Measurements from ENCODE around the gene YIPF3.

YIPF3 gene

GRCh38 chr6:43465948-43466347 lies 50.8 kb downstream of the YIPF3 start:
- in situ Hi-C loops (cut with MboI; ENCODE audit: low pct_unique_long_range_greater_than_20kb, low sequenced_read_pairs, unreplicated experiment) = no loop called here
- TF ChIP-seq CTCF (IDR thresholded peaks at IDR 0.05; ENCODE audit: extremely low read depth, insufficient read depth, missing control alignments) = no peak
- DNase-seq (ENCODE audit: low spot score) = no peak

GRCh38 chr6:43464337-43464736 lies 52.4 kb downstream of the YIPF3 start:
- no peak for TF ChIP-seq CTCF (IDR thresholded peaks at IDR 0.05; ENCODE audit: extremely low read depth, insufficient read depth, missing control alignments)
- no peak for DNase-seq (ENCODE audit: low spot score)
- in situ Hi-C loops (cut with MboI; ENCODE audit: low pct_unique_long_range_greater_than_20kb, low sequenced_read_pairs, unreplicated experiment) = no loop called here

GRCh38 chr6:43461936-43462335 lies 54.8 kb downstream of the YIPF3 start:
- DNase-seq (ENCODE audit: low spot score) = no peak
- no peak for TF ChIP-seq CTCF (IDR thresholded peaks at IDR 0.05; ENCODE audit: extremely low read depth, insufficient read depth, missing control alignments)
- in situ Hi-C loops (cut with MboI; ENCODE audit: low pct_unique_long_range_greater_than_20kb, low sequenced_read_pairs, unreplicated experiment) = no loop called here
